HG02884 (cell line): ENCODE measurements around the gene CTSH.
A peak's percentile ranks its signal among the peaks of the same experiment; 100 is the strongest.
"Not testable (repeated sequence)": the region's sequence is repeated elsewhere in the genome, so short reads cannot be mapped to it uniquely, and the experiment has no call there.

Experiments
- ATAC-seq: cut with Tn5 transposase; IDR thresholded peaks from one replicate; pipeline ENCODE4 v1.9.1; 2021; ENCODE audit warnings: mild to moderate bottlenecking, moderate library complexity; ENCODE audit not compliant: unreplicated experiment

CTSH gene

DNA sequence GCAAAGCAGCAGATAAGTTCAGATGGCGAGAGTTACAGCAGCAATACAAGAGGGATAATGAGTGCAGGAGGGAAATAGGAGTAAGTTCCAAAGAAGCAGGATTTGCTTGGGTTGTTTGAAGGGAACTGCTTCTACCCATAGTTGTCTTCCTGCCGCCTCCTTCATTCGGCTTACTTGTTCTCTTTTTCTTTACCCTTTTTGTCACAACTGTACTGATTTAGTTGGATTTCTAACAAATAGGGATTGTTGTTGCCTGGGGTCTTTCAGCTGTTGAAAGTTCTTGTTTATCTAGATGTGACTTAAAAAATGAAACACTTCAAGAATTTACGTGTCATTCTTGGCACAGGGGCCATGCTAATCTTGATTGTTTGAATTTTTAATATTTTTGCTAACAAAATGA is 46.3 kb downstream of the CTSH start:
- no peak for ATAC-seq

GRCh38 chr15:78895471-78895870 is 49.4 kb downstream of the CTSH start:
- no peak for ATAC-seq

- no peak for ATAC-seq
Measured at GRCh38 chr15:78893538-78893937, 51.3 kb downstream of the CTSH start.

DNA sequence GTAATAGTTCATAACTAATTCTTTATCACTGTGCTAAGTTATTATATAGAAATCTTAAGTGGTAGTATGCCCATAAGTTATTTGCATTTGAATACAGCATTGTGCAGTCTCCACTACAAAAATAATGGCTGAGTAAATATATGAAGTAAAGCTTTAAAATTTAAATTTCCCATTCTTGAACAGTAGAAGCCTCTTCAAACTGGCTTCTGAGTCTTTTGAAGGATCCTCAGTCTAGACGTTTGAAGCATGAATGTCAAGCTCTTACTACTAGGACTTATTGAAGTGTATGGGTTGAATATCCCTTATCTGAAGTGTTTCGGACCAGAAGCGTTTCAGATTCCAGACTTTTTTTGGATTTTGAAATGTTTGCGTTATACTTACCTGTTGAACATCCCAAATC is 55.8 kb downstream of the CTSH start:
- ATAC-seq, result no peak

- no peak for ATAC-seq
Measured at GRCh38 chr15:78881681-78882080, 63.2 kb downstream of the CTSH start.

- ATAC-seq, result no peak
Measured at GRCh38 chr15:78880813-78881212, 64.0 kb downstream of the CTSH start.

DNA sequence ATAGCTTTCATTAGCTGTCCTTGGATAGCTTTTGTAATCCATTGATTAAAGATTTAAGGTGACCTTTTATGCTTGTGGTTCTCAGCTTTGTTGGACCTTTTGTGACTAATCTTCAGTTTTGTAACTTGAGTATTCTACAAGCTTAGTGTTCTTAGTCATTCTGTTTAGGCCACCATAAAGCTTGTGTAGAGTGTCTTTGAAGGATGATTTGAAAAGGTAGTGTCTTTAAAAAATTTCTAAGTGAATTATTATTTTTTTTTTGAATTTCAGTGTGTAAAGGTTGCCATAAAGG is 64.7 kb downstream of the CTSH start:
- ATAC-seq, result no peak

- ATAC-seq, result no peak
Measured at GRCh38 chr15:78879517-78880241, 65.2 kb downstream of the CTSH start.

DNA sequence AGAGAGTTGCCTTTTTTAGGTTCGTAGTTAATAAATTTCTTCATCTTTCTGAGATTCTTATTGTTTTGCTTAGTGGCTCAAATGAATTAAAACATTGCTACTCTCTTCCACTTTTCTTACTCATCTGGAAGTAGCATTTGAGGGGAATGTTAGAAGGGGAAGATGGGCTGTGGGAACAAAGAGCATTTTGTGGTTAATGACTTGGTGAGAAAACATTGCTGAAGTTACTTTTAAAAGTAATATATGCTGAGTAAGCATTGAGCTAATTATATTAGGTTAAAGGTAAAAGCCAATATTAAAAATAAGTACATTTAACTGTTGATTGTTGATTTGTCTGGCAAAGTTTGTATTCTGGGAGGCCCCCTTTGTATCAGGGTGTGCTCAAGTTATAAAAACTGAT is 66.5 kb downstream of the CTSH start:
- ATAC-seq, result no peak

GRCh38 chr15:78876954-78877353 is 67.9 kb downstream of the CTSH start:
- not testable (repeated sequence) for ATAC-seq

- ATAC-seq, result no peak
Measured at GRCh38 chr15:78875107-78875914, 69.5 kb downstream of the CTSH start.

DNA sequence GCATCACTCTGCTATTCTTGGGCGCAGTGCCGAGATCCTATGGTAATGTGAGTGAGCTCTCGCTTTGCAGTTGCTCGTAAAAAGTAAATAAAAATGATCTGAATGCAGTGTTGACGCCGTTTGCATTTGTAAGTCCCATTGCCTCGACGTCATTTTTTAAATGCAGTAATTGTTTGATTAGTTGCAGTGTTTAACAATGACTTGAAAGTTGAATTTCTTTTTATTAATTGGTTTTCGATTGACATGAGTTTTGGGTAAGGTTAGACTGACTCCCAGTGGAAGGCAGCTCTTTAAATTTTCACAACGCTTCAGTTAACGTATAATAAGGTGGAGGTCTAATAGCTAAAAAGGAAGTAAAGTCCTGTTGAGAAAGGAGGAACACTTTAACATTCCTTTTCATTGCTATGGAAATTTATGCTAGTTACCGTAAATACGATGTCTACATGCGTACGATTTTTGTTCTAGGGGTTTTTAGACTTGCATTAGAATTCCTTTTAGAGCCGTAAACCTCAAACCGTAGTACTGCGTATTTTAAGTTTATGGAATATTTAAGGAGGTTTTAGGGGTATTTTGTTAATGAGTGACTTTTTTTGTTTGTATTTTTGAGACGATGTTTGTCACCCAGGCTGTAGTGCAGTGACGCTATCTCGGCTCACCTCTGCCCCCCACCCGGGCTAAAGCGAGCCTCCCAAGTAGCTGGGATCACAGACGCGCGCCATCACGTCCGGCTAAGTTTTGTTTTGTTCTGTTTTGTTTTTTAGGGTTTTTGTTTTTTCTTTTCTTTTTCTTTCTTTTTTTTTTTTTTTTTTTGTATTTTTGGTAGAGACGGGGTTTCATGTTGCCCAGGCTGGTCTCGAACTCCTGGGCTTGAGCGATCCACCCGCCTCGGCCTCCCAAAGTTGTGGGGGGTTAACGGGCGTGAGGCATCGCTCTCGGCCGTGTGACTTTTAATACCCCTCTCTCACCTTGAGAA is 70.8 kb downstream of the CTSH start:
- no peak for ATAC-seq

- peak; percentile 63 for ATAC-seq
Measured at GRCh38 chr15:78872972-78873792, 71.7 kb downstream of the CTSH start.

GRCh38 chr15:78872155-78872971 is 72.5 kb downstream of the CTSH start, which contains the start of gene MORF4L1:
MORF4L1 (plus strand) TSS chr15:78872890; CDS start chr15:78873018, 128 bp downstream.
- ATAC-seq, result peak; percentile 76

GRCh38 chr15:78871483-78872127 is 73.2 kb downstream of the CTSH start:
- not testable (repeated sequence) for ATAC-seq
